ENCODE measurements around the gene ARL5A. TPM values are rescaled to one million over a fixed set of nuclear protein-coding genes. Genes with fewer than 3 reads are reported as not detected.

The ARL5A gene
- total and polyA plus RNA-seq, 9 of the 15 experiments (the other 6 are each of a cell fraction or from before 2014, with no cell fraction given), result 16.3 to 117 (median 88.4) TPM

GRCh38 chr2:151789055-151789834, 39.0 kb downstream of the ARL5A start (continued):
- TF ChIP-seq ZNF586 (CRISPR knock-in tag; conservative IDR thresholded peaks at IDR 0.05) (no peak), NFIC (IDR thresholded peaks at IDR 0.05) (peak; percentile 76), ZNF12 (CRISPR knock-in tag; IDR thresholded peaks at IDR 0.05) (no peak), NCOR1 (IDR thresholded peaks at IDR 0.05) (peak; percentile 89), AFF4 (CRISPR knock-in tag; IDR thresholded peaks at IDR 0.05) (no peak), BCOR (IDR thresholded peaks at IDR 0.05) (no peak), FOXJ2 (tag; IDR thresholded peaks at IDR 0.05) (no peak), HDAC8 (tag; IDR thresholded peaks at IDR 0.05) (no peak)
- TF ChIP-seq, protein P1, sequence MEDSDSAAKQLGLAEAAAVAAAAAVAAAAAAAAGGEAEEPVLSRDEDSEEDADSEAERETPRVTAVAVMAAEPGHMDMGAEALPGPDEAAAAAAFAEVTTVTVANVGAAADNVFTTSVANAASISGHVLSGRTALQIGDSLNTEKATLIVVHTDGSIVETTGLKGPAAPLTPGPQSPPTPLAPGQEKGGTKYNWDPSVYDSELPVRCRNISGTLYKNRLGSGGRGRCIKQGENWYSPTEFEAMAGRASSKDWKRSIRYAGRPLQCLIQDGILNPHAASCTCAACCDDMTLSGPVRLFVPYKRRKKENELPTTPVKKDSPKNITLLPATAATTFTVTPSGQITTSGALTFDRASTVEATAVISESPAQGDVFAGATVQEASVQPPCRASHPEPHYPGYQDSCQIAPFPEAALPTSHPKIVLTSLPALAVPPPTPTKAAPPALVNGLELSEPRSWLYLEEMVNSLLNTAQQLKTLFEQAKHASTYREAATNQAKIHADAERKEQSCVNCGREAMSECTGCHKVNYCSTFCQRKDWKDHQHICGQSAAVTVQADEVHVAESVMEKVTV (CRISPR knock-in tag; IDR thresholded peaks at IDR 0.05), result no peak

Measured in K562 (cell line).